Measurements from ENCODE around the gene TMEM164.

TMEM164 gene

GRCh38 chrX:110215411-110215810 lies 212.5 kb downstream of the TMEM164 start:
- no peak for DNase-seq

GRCh38 chrX:110216027-110216426 lies 213.1 kb downstream of the TMEM164 start:
- no peak for DNase-seq

GRCh38 chrX:110218591-110218990 lies 215.7 kb downstream of the TMEM164 start:
- no peak for DNase-seq

- no peak for DNase-seq
These were observed 217.0 kb downstream of the TMEM164 start for GRCh38 chrX:110219920-110220319.

- DNase-seq: no peak
These were observed 219.8 kb downstream of the TMEM164 start for GRCh38 chrX:110222497-110223257.

- DNase-seq: no peak
These were observed 222.2 kb downstream of the TMEM164 start for GRCh38 chrX:110224926-110225617.

- DNase-seq: no peak
These were observed 224.0 kb downstream of the TMEM164 start for GRCh38 chrX:110226931-110227330.

Measured in activated CD8-positive, alpha-beta memory T cell treated with anti-CD3 and anti-CD28 coated beads, Interleukin-2, amount 50 U/mL, for 4 hours (primary cell).